Spleen (tissue), 11 donors: ENCODE results near the gene PKN3. TPM values are rescaled to one million over a fixed set of nuclear protein-coding genes. Genes with fewer than 3 reads are reported as not detected.

ENCODE experiments used
- DNase-seq: peaks from one replicate; pipeline ENCODE4 v3.0.0-alpha.2; 2020
- H3K27ac ChIP-seq, 8 donors: fragments of 200-600 bp; sonication (generic) in 7 of 8; 1 replicate in 4 of 8; 2 replicates in 4 of 8; pipeline versions ENCODE4 v1.5.0 to v1.8.0; 2016 to 2021; ENCODE audit warnings: inconsistent platforms in 4 of 8, mild to moderate bottlenecking in 4 of 8, moderate library complexity in 1 of 8
- H3K27me3 ChIP-seq, 7 donors: fragments of 200-600 bp; sonication (generic) in 6 of 7; replicated peaks in 1 of 7; 1 replicate in 4 of 7; 2 replicates in 3 of 7; pipeline versions ENCODE4 v1.5.0 to v1.8.0; 2016 to 2021; ENCODE audit warnings: inconsistent platforms in 3 of 7, mild to moderate bottlenecking in 1 of 7
- H3K36me3 ChIP-seq, 6 donors: fragments of 200-600 bp; sonication (generic) in 5 of 6; 1 replicate in 4 of 6; 2 replicates in 2 of 6; pipeline versions ENCODE4 v1.5.0 to v1.8.0; 2016 to 2021; ENCODE audit warnings: inconsistent platforms in 2 of 6
- H3K4me1 ChIP-seq, 6 donors: fragments of 200-600 bp; sonication (generic) in 5 of 6; 1 replicate in 3 of 6; 2 replicates in 3 of 6; pipeline versions ENCODE4 v1.5.0 to v1.8.0; 2016 to 2021; ENCODE audit warnings: inconsistent platforms in 3 of 6
- H3K4me3 ChIP-seq, 8 donors: fragments of 200-600 bp; sonication (generic) in 7 of 8; 1 replicate in 4 of 8; 2 replicates in 4 of 8; pipeline versions ENCODE4 v1.5.0 to v1.8.0; 2016 to 2021; ENCODE audit warnings: inconsistent platforms in 4 of 8, mild to moderate bottlenecking in 4 of 8, moderate library complexity in 2 of 8
- H3K9me3 ChIP-seq, 8 donors: fragments of 200-600 bp; sonication (generic) in 7 of 8; 1 replicate in 4 of 8; 2 replicates in 4 of 8; pipeline versions ENCODE4 v1.5.0 to v1.8.0; 2016 to 2021; ENCODE audit warnings: inconsistent platforms in 4 of 8
- POLR2A ChIP-seq, 3 donors: fragments of 450-650 bp; IDR thresholded peaks; one replicate each; pipeline ENCODE4 v1.5.1; 2017; ENCODE audit warnings: antibody characterized with exemption in 3 of 3, mild to moderate bottlenecking in 1 of 3
- POLR2AphosphoS5 ChIP-seq, 3 donors: sonication (generic); formaldehyde crosslinking; IDR thresholded peaks; one replicate each; pipeline ENCODE4 v1.5.1; 2017; ENCODE audit warnings: antibody characterized with exemption in 3 of 3
- WGBS, 5 donors: extraction: QIAGEN DNeasy Blood & Tissue Kit in 3 of 5; methylation state at CpG; one replicate each; pipeline versions ENCODE4 v1.1.5 to v1.1.7; 2013 to 2018; 5-methylcytosine and 5-hydroxymethylcytosine counted together
- intact Hi-C: fragments of 100-400 bp; cut with DNase I; formaldehyde crosslinking; loops from one replicate; pipeline ENCODE4 v1.15.0; 2023; ENCODE audit warnings: low total_unique reads
- polyA plus RNA-seq, 3 donors: library from polyadenylated mRNA; stranded (reverse); fragments of 200-250 nt; gene quantifications; one replicate each; pipeline ENCODE4 v1.2.1, GENCODE V29; 2013
- total RNA-seq, 7 donors: library from RNA; depleted of rRNA in 3 of 7; stranded (reverse); fragments of >200 nt in 3 of 7; fragmentation: NEBNext Ultra II Directional in 4 of 7; extraction: Animal tissue kit (Norgen Biotek cat#: 25700) in 4 of 7; gene quantifications; one replicate each; pipeline versions ENCODE4 v1.1.0 to v1.2.1, GENCODE V29; 2016 to 2021
- TF ChIP-seq, protein P1 (sequence below), 11 experiments: fragments of 200-600 bp in 7 of 11; fragments of 450-650 bp in 4 of 11; sonication (generic) in 4 of 11; IDR thresholded peaks in 8 of 11; conservative IDR thresholded peaks in 3 of 11; 1 replicate in 7 of 11; 2 replicates in 4 of 11; pipeline versions ENCODE4 v1.4.0 to v1.8.0; 2016 to 2021; ENCODE audit warnings: antibody characterized with exemption in 11 of 11, inconsistent platforms in 4 of 11, mild to moderate bottlenecking in 1 of 11
- donor health status: healthy with polysubstance abuse.
- donor health status: DM: no; HTN: no; CAD: no; lungs with moderate emphysema.
- donor health status: DM: no; HTN: no; CAD: no.
- donor health status: Bipolar disorder and iron deficiency.
- donor health status: healthy.
- donor health status: DM: no; HTN: no; CAD: no.
- donor health status: DM: yes; HTN: yes; CAD: no.

PKN3 gene
- total and polyA plus RNA-seq, 10 donors: 4.1 to 18.5 (median 9.8) TPM

- DNase-seq: no peak
- Histone ChIP-seq H3K4me1 (peaks cover 0 to 67% (median 23%) of the 10 kb centered on the region in 6 donors), H3K4me3 (no peak overlapping the region), H3K27ac (no peak overlapping the region), H3K9me3 (no peaks in the 10 kb centered on the region), H3K27me3 (no peaks in the 10 kb centered on the region), H3K36me3 (peaks cover 0 to 54% (median 31%) of the 10 kb centered on the region in 6 donors)
- WGBS, 5 donors: 90 to 94% (median 92%) methylated on average over 26 to 27 of the region's 27 CpGs
- TF ChIP-seq POLR2AphosphoS5 (IDR thresholded peaks at IDR 0.05) (peak in 1 of 3 donors; percentile 39), POLR2A (IDR thresholded peaks at IDR 0.05) (no peak)
- TF ChIP-seq, protein P1, sequence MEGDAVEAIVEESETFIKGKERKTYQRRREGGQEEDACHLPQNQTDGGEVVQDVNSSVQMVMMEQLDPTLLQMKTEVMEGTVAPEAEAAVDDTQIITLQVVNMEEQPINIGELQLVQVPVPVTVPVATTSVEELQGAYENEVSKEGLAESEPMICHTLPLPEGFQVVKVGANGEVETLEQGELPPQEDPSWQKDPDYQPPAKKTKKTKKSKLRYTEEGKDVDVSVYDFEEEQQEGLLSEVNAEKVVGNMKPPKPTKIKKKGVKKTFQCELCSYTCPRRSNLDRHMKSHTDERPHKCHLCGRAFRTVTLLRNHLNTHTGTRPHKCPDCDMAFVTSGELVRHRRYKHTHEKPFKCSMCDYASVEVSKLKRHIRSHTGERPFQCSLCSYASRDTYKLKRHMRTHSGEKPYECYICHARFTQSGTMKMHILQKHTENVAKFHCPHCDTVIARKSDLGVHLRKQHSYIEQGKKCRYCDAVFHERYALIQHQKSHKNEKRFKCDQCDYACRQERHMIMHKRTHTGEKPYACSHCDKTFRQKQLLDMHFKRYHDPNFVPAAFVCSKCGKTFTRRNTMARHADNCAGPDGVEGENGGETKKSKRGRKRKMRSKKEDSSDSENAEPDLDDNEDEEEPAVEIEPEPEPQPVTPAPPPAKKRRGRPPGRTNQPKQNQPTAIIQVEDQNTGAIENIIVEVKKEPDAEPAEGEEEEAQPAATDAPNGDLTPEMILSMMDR (IDR thresholded peaks at IDR 0.05 in 8 of 11, conservative IDR thresholded peaks at IDR 0.05 in 3 of 11): no peak
- intact Hi-C loops: no loop called here
These were observed 27.6 kb downstream of the PKN3 start for GRCh38 chr9:128729766-128730517.

- Histone ChIP-seq H3K4me1 (peaks cover 0 to 59% (median 18%) of the 10 kb centered on the region in 6 donors), H3K9me3 (no peaks in the 10 kb centered on the region), H3K36me3 (peaks cover 0 to 66% (median 35%) of the 10 kb centered on the region in 6 donors), H3K27me3 (no peaks in the 10 kb centered on the region), H3K4me3 (no peak overlapping the region), H3K27ac (peak overlapping the region in 1 of 8 donors; percentile 18)
- DNase-seq: no peak
- intact Hi-C loops: no loop called here
- TF ChIP-seq POLR2A (IDR thresholded peaks at IDR 0.05) (no peak), POLR2AphosphoS5 (IDR thresholded peaks at IDR 0.05) (no peak)
- TF ChIP-seq, protein P1 (IDR thresholded peaks at IDR 0.05 in 8 of 11, conservative IDR thresholded peaks at IDR 0.05 in 3 of 11): no peak
- WGBS, 5 donors: 68 to 87% (median 78%) methylated on average over 13 of the region's 13 CpGs
These were observed 28.8 kb downstream of the PKN3 start for GRCh38 chr9:128731093-128731492.

GRCh38 chr9:128731691-128732090 is 29.4 kb downstream of the PKN3 start:
- no peak for TF ChIP-seq POLR2A (IDR thresholded peaks at IDR 0.05)
- TF ChIP-seq, protein P1 (IDR thresholded peaks at IDR 0.05 in 8 of 11, conservative IDR thresholded peaks at IDR 0.05 in 3 of 11): no peak
- peak in 1 of 3 donors; percentile 10 for TF ChIP-seq POLR2AphosphoS5 (IDR thresholded peaks at IDR 0.05)
- no peaks in the 10 kb centered on the region for H3K9me3 ChIP-seq
- whole genome bisulfite sequencing, 5 donors: 82 to 93% (median 85%) methylated on average over 9 of the region's 9 CpGs

DNA sequence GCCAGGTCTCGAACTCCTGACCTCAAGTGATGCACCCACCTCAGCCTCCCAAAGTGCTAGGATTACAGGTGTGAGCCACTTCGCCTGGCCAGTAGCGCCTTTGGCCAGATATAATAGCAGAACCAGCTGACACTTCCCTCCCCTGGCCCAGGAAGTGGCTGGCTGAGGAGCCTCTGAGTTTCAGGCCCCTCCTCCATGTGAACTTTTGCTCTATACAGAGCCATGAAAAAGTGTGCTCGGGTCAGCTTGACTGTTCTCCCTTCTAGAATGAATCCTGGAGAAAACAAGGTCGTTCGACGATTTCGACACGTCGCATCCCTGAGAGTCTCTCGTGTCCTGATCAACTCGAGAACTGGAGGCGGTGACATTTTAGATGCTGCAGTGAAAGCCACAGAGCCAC is 30.3 kb downstream of the PKN3 start:
- Histone ChIP-seq H3K4me3 (no peak overlapping the region), H3K36me3 (peaks cover 0 to 81% (median 39%) of the 10 kb centered on the region in 6 donors), H3K27ac (no peak overlapping the region), H3K4me1 (peaks cover 0 to 57% (median 18%) of the 10 kb centered on the region in 6 donors), H3K27me3 (no peaks in the 10 kb centered on the region), H3K9me3 (no peaks in the 10 kb centered on the region)
- intact Hi-C loops: no loop called here
- DNase-seq: no peak
- 85 to 94% (median 89%) methylated on average over 13 of the region's 13 CpGs for WGBS, 5 donors
- TF ChIP-seq POLR2A (IDR thresholded peaks at IDR 0.05) (no peak), POLR2AphosphoS5 (IDR thresholded peaks at IDR 0.05) (no peak)
- TF ChIP-seq, protein P1 (IDR thresholded peaks at IDR 0.05 in 8 of 11, conservative IDR thresholded peaks at IDR 0.05 in 3 of 11): no peak

More at GRCh38 chr9:128731691-128732090, 29.4 kb downstream of the PKN3 start:
- intact Hi-C loops: no loop called here
- Histone ChIP-seq H3K4me1 (peaks cover 0 to 59% (median 18%) of the 10 kb centered on the region in 6 donors), H3K27ac (no peak overlapping the region), H3K36me3 (peaks cover 0 to 72% (median 35%) of the 10 kb centered on the region in 6 donors), H3K27me3 (no peaks in the 10 kb centered on the region), H3K4me3 (no peak overlapping the region)
- DNase-seq: no peak
